ENCODE results near the gene RAB40B. TPM values are rescaled to one million over a fixed set of nuclear protein-coding genes. Genes with fewer than 3 reads are reported as not detected.

Gene RAB40B
- total and polyA plus RNA-seq, 8 donors = 3.4 to 15.8 (median 6.5) TPM

DNA sequence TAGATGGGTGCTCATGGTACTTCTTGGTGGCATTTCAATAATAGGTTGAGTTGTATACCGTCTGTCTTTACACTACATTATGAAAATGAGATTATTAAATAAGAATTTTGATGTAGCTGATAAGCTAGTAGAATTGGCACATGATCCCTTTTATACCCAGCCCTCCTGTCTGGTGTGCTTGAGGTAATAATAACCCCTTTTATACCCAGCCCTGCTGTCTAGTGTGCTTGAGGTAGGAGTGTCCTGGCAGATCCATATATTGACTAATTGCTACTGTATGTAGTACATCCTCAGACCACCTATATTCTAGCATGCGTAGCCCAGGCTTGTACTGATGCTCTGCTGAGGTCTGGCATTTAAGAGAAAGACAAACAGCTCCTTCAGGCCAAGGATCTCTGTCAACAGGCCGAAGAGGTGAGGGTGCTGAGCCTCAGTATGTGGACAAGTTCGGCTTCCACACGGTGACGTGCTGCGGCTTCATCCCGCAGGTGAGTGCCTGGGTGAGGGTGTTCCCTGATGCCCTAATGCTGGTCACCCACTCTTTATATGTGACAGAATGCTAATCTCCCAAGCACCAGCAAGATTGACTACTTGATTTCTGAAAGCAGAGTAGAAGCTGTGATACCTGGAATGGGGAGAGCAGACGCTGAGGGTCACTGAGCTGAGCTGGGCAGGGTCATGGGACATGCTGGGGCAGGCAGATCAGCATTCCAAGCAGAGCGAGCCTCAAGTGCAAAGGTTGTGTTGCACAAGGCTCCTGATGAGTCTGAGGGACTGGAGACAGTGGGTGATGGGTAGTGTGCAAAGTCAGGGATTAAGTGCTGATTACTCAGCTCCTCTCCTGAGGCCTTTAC lies 42.6 kb upstream of the RAB40B start:
- no peak for DNase-seq
- H3K4me1 ChIP-seq = peaks cover 0 to 7% (median 5%) of the 10 kb centered on the region in 3 donors
- H3K27me3 ChIP-seq = no peaks in the 10 kb centered on the region
- no peak for FAIRE-seq
- intact Hi-C loops (cut with DNase I) = no loop called here
- TF ChIP-seq, protein P1, sequence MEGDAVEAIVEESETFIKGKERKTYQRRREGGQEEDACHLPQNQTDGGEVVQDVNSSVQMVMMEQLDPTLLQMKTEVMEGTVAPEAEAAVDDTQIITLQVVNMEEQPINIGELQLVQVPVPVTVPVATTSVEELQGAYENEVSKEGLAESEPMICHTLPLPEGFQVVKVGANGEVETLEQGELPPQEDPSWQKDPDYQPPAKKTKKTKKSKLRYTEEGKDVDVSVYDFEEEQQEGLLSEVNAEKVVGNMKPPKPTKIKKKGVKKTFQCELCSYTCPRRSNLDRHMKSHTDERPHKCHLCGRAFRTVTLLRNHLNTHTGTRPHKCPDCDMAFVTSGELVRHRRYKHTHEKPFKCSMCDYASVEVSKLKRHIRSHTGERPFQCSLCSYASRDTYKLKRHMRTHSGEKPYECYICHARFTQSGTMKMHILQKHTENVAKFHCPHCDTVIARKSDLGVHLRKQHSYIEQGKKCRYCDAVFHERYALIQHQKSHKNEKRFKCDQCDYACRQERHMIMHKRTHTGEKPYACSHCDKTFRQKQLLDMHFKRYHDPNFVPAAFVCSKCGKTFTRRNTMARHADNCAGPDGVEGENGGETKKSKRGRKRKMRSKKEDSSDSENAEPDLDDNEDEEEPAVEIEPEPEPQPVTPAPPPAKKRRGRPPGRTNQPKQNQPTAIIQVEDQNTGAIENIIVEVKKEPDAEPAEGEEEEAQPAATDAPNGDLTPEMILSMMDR (IDR thresholded peaks at IDR 0.05) = no peak
- H3K9me3 ChIP-seq = no peaks in the 10 kb centered on the region
- H3K36me3 ChIP-seq = peaks cover 0 to 19% (median 16%) of the 10 kb centered on the region in 3 donors
- no peak for ATAC-seq
- H3K27ac ChIP-seq = no peak overlapping the region
- WGBS, 2 donors = 98 to 99% methylated on average over 10 of the region's 10 CpGs
- H3K4me3 ChIP-seq = no peak overlapping the region

DNA sequence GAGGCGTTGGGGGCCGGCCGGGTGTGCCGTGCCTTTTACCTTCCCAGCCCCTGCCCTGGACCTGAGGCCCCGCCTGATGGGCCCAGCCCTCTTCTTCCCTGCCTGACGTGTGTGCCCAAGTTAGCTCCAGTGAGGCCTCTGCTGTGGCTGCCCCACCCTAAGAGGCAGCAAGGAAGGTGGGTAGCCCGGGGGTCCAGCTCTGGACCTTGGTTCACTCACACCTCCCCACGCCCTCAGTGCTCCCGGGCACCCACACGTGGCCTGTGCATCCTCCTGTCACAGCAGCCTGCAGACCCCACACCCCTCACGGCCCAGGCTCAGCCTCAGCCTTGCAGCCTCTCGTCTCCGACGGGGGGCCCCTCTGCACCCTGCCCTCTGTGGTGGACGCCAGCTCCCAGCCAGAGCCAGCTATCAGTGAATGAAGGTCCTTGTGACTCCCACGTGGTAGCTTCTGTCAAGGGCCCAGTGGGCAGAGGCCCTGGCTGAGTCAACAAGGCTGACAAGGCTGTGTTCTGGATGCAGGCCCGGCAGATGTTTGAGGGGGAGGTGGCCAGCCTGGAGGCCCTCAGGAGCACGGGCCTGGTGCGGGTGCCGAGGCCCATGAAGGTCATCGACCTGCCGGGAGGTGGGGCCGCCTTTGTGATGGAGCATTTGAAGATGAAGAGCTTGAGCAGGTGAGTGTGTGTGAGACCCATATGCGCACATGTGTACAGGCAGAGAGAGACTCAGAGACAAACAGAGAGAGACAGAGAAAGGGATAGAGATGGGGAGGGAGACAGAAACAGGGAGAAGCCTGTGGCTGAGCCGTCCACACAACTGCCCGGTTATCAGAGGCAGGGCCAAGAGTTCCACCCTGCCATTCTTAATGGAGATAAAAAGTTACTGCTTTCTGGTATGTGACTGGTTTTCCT lies 39.7 kb upstream of the RAB40B start:
- FAIRE-seq (no peak), ATAC-seq (peak; percentile 15 to 61 (median 48)), DNase-seq (peak in 5 of 6 donors; percentile 45 to 70 (median 63))
- no peak overlapping the region for H3K4me3 ChIP-seq
- TF ChIP-seq, protein P1 (IDR thresholded peaks at IDR 0.05) = no peak
- no peak overlapping the region for H3K27ac ChIP-seq
- no peaks in the 10 kb centered on the region for H3K9me3 ChIP-seq
- H3K36me3 ChIP-seq = peaks cover 0 to 19% (median 16%) of the 10 kb centered on the region in 3 donors
- WGBS, 2 donors = 56% methylated on average over 26 of the region's 26 CpGs
- no peaks in the 10 kb centered on the region for H3K27me3 ChIP-seq
- intact Hi-C loops (cut with DNase I) = no loop called here
- H3K4me1 ChIP-seq = peaks cover 0 to 7% (median 5%) of the 10 kb centered on the region in 3 donors

GRCh38 chr17:82736511-82737185 lies 38.1 kb upstream of the RAB40B start:
- Histone ChIP-seq H3K36me3 (peaks cover 0 to 17% (median 10%) of the 10 kb centered on the region in 3 donors), H3K4me1 (peaks cover 0 to 7% (median 5%) of the 10 kb centered on the region in 3 donors), H3K4me3 (peak overlapping the region in 2 of 4 donors; percentile 67 to 80), H3K27ac (no peak overlapping the region), H3K9me3 (no peaks in the 10 kb centered on the region), H3K27me3 (no peaks in the 10 kb centered on the region)
- peak in 1 of 6 donors; percentile 74 for DNase-seq
- 60 to 74% methylated on average over 10 to 18 of the region's 18 CpGs for WGBS, 2 donors
- TF ChIP-seq, protein P1 (IDR thresholded peaks at IDR 0.05) = no peak
- ATAC-seq = no peak
- intact Hi-C loops (cut with DNase I) = no loop called here
- FAIRE-seq = no peak

- 2 to 3% methylated on average over 73 to 101 of the region's 101 CpGs for WGBS, 2 donors
- ATAC-seq (peak; percentile 76 to 88 (median 82)), FAIRE-seq (no peak), DNase-seq (peak; percentile 48 to 86 (median 72))
- peaks cover 0 to 2% (median 0%) of the 10 kb centered on the region in 3 donors for H3K36me3 ChIP-seq
- H3K9me3 ChIP-seq = no peaks in the 10 kb centered on the region
- TF ChIP-seq, protein P1 (IDR thresholded peaks at IDR 0.05) = no peak
- H3K27me3 ChIP-seq = no peaks in the 10 kb centered on the region
- peaks cover 0 to 7% (median 5%) of the 10 kb centered on the region in 3 donors for H3K4me1 ChIP-seq
- peak within 1 kb of the TSS; percentile 48 to 76 (median 63) for H3K27ac ChIP-seq
- peak within 1 kb of the TSS; percentile 51 to 80 (median 65) for H3K4me3 ChIP-seq
- intact Hi-C loops (cut with DNase I) = no loop called here
These were observed 36.7 kb upstream of the RAB40B start, which contains the start of gene FN3K for GRCh38 chr17:82734987-82735866. TSS of gene FN3K (plus strand) at chr17:82735615. CDS start at chr17:82735637, 22 bp downstream.
